HEK293 (cell line): ENCODE results near the gene NDUFB6.
"Not testable (repeated sequence)": the region's sequence is repeated elsewhere in the genome, so short reads cannot be mapped to it uniquely, and the experiment has no call there.

Experiments
- CTCF ChIA-PET: fragments of 350-600 bp; formaldehyde crosslinking; extraction: SDS; loops from one replicate; lab custom pipeline; 2021; ENCODE audit warnings: antibody characterized with exemption; lab: Yijun Ruan, JAX
- POLR2A ChIA-PET: fragments of 300-600 bp; formaldehyde crosslinking; extraction: SDS; loops from one replicate; lab custom pipeline; 2020; ENCODE audit warnings: antibody characterized with exemption, inconsistent platforms; lab: Yijun Ruan, JAX
- H3K27ac ChIP-seq: fragments of 200-500 bp; sonication (Bioruptor generic); 2 replicates; pipeline ENCODE4 v1.5.1; 2014; ENCODE audit warnings: low read depth, low read length, control low read depth, inconsistent platforms; ENCODE audit errors: extremely low read depth
- H3K36me3 ChIP-seq, 2 experiments: fragments of 200-500 bp in 1 of 2; sonication (Bioruptor generic) in 1 of 2; 1 replicate in 1 of 2; 2 replicates in 1 of 2; pipeline ENCODE4 v1.5.1; 2014 to 2017; ENCODE audit warnings: inconsistent platforms in 2 of 2, low read length in 2 of 2; ENCODE audit not compliant: control insufficient read depth in 2 of 2, insufficient read depth in 1 of 2
- H3K4me1 ChIP-seq: fragments of 200-500 bp; sonication (Bioruptor generic); 2 replicates; pipeline ENCODE4 v1.5.1; 2014; ENCODE audit warnings: mild to moderate bottlenecking, low read length, inconsistent platforms; ENCODE audit not compliant: control insufficient read depth, insufficient read depth
- H3K4me3 ChIP-seq: 2 replicates; pipeline ENCODE4 v1.5.1; 2011; ENCODE audit warnings: low read depth, mild to moderate bottlenecking, control low read depth, low read length, moderate library complexity
- H3K9me3 ChIP-seq: fragments of 200-500 bp; sonication (Bioruptor generic); 2 replicates; pipeline ENCODE4 v1.5.1; 2014; ENCODE audit warnings: low read depth, low read length, inconsistent platforms; ENCODE audit not compliant: control insufficient read depth, insufficient read depth
- GLIS1 ChIP-seq: fragments of 450-650 bp; formaldehyde crosslinking; IDR thresholded peaks from 2 replicates; pipeline ENCODE4 v1.5.1; 2016; ENCODE audit warnings: missing biosample characterization, missing genetic modification characterization
- IKZF3 ChIP-seq: fragments of 450-650 bp; IDR thresholded peaks from 2 replicates; pipeline ENCODE4 v1.5.0; 2018; ENCODE audit warnings: missing biosample characterization, mild to moderate bottlenecking, missing genetic modification characterization, moderate library complexity
- KLF1 ChIP-seq: fragments of 450-650 bp; formaldehyde crosslinking; IDR thresholded peaks from 2 replicates; pipeline ENCODE4 v1.5.1; 2016; ENCODE audit warnings: missing biosample characterization, missing genetic modification characterization
- KLF8 ChIP-seq: fragments of 450-650 bp; formaldehyde crosslinking; IDR thresholded peaks from 2 replicates; pipeline ENCODE4 v1.5.1; 2016; ENCODE audit warnings: missing biosample characterization, missing genetic modification characterization
- PRDM1 ChIP-seq: fragments of 450-650 bp; formaldehyde crosslinking; IDR thresholded peaks from 2 replicates; pipeline ENCODE4; 2016; ENCODE audit warnings: missing biosample characterization, missing genetic modification characterization
- ZBTB17 ChIP-seq: fragments of 450-650 bp; formaldehyde crosslinking; IDR thresholded peaks from 2 replicates; pipeline ENCODE4 v1.5.1; 2016; ENCODE audit warnings: missing biosample characterization, missing genetic modification characterization
- ZBTB20 ChIP-seq: fragments of 450-650 bp; formaldehyde crosslinking; IDR thresholded peaks from 2 replicates; pipeline ENCODE4 v1.5.1; 2016; ENCODE audit warnings: missing biosample characterization, missing genetic modification characterization
- ZBTB21 ChIP-seq: fragments of 450-650 bp; formaldehyde crosslinking; IDR thresholded peaks from 2 replicates; pipeline ENCODE4 v1.5.1; 2017; ENCODE audit warnings: missing biosample characterization, missing genetic modification characterization
- ZNF132 ChIP-seq: fragments of 450-650 bp; formaldehyde crosslinking; IDR thresholded peaks from 2 replicates; pipeline ENCODE4 v1.5.1; 2017; ENCODE audit warnings: missing biosample characterization, missing genetic modification characterization, borderline replicate concordance
- ZNF184 ChIP-seq: fragments of 450-650 bp; IDR thresholded peaks from 2 replicates; pipeline ENCODE4 v1.5.1; 2018; ENCODE audit warnings: missing biosample characterization, mild to moderate bottlenecking, missing genetic modification characterization
- ZNF701 ChIP-seq: fragments of 450-650 bp; formaldehyde crosslinking; IDR thresholded peaks from 2 replicates; pipeline ENCODE4 v1.5.1; 2016; ENCODE audit warnings: missing biosample characterization, missing genetic modification characterization
- ZNF777 ChIP-seq: fragments of 450-650 bp; formaldehyde crosslinking; IDR thresholded peaks from 2 replicates; pipeline ENCODE4 v1.5.1; 2017; ENCODE audit warnings: missing biosample characterization, missing genetic modification characterization, borderline replicate concordance
- TF ChIP-seq, protein P1 (sequence below): fragments of 450-650 bp; formaldehyde crosslinking; conservative IDR thresholded peaks from 2 replicates; pipeline ENCODE4 v1.5.1; 2016; ENCODE audit warnings: low read depth, missing biosample characterization, missing genetic modification characterization
- TF ChIP-seq, protein P2 (sequence below): fragments of 450-650 bp; formaldehyde crosslinking; IDR thresholded peaks from 2 replicates; pipeline ENCODE4 v1.5.1; 2016; ENCODE audit warnings: missing biosample characterization, missing genetic modification characterization
- TF ChIP-seq, protein P3 (sequence below): fragments of 450-650 bp; IDR thresholded peaks from 2 replicates; pipeline ENCODE4 v1.5.1; 2018; ENCODE audit warnings: missing biosample characterization, mild to moderate bottlenecking, missing genetic modification characterization
- TF ChIP-seq, protein P4 (sequence below): fragments of 450-650 bp; IDR thresholded peaks from 2 replicates; pipeline ENCODE4 v1.5.1; 2018; ENCODE audit warnings: missing biosample characterization, missing genetic modification characterization
- TF ChIP-seq, protein P5 (sequence below): fragments of 450-650 bp; formaldehyde crosslinking; IDR thresholded peaks from 2 replicates; pipeline ENCODE4 v1.5.1; 2017; ENCODE audit warnings: missing biosample characterization, missing genetic modification characterization

The NDUFB6 gene

DNA sequence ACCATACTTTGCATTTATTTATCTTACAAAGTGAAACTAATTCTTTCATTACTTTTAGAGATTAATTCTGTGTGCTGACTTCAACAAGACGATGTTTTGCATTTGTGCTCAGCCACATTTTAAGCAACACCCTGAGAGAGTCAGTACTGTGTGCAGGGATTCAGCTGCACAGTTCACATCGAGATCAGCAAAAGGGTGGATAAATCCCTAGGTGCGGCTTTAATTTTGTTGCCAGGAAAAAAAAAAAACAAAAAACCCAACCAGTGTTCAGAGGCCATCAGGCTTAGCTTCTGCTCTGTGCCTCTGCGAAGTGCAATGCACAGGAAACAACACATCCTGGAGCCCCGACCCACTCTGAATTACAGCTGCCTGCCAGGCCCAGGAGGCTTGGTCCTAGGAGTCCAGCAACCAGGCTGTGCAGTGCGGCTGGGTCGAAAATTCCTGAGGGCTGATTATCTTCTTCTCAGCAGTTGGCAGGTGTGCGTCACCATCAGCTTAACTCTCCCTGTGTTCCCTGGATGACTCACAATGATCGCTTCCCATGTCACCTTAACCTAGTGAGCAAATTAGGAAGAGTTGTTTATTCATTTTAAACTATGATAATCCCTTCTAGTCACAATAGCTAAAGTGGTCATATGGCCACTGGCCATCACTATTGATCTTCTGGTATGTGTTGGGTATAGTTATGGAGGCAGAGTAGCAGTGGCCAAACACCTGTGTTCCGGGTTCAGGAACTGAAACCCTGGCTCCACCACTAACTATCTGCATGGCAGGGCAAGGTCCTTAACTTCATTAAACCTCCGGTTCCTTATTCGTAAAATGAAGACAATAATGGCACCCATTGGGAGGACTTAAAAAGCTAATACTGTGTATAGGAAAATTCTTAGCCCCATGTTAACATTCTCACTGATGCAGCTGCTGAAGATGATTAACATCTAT lies 31.2 kb upstream of the NDUFB6 start:
- H3K4me3 ChIP-seq, result no peak overlapping the region
- POLR2A ChIA-PET, result interaction anchor here (0.7 kb wide), 1 partner anchor 324 kb away, joined by 3 read pairs; no protein-coding TSS in a partner anchor

DNA sequence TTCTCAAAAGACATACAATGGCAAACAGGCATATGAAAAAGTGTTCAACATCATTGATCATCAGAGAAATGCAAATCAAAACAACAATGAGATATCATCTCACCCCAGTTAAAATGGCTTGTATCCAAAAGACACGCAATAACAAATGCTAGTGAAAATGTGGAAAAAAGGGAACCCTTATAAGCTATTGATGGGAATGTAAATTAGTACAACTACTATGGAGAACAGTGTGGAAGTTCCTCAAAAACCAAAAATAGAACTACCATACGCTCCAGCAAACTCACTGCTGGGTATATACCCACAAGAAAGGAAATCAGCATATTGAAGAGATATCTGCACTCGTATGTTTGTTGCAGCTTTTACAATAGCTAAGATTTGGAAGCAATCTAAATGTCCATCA lies 26.1 kb upstream of the NDUFB6 start:
- H3K27ac ChIP-seq, H3K36me3 ChIP-seq, H3K4me1 ChIP-seq, POLR2A ChIA-PET, H3K4me3 ChIP-seq, H3K9me3 ChIP-seq: not testable (repeated sequence)
- CTCF ChIA-PET, result interaction anchor here (0.6 to 1.5 kb wide), 4 partner anchors 11 to 221 kb away, joined by 3 to 5 read pairs (median 4); no protein-coding TSS in a partner anchor

More for the DNA sequence above, 31.2 kb upstream of the NDUFB6 start:
- Histone ChIP-seq H3K9me3 (no peaks in the 10 kb centered on the region), H3K36me3 (no peaks in the 10 kb centered on the region), H3K4me1 (no peaks in the 10 kb centered on the region), H3K27ac (no peak overlapping the region)
- TF ChIP-seq, protein P1, sequence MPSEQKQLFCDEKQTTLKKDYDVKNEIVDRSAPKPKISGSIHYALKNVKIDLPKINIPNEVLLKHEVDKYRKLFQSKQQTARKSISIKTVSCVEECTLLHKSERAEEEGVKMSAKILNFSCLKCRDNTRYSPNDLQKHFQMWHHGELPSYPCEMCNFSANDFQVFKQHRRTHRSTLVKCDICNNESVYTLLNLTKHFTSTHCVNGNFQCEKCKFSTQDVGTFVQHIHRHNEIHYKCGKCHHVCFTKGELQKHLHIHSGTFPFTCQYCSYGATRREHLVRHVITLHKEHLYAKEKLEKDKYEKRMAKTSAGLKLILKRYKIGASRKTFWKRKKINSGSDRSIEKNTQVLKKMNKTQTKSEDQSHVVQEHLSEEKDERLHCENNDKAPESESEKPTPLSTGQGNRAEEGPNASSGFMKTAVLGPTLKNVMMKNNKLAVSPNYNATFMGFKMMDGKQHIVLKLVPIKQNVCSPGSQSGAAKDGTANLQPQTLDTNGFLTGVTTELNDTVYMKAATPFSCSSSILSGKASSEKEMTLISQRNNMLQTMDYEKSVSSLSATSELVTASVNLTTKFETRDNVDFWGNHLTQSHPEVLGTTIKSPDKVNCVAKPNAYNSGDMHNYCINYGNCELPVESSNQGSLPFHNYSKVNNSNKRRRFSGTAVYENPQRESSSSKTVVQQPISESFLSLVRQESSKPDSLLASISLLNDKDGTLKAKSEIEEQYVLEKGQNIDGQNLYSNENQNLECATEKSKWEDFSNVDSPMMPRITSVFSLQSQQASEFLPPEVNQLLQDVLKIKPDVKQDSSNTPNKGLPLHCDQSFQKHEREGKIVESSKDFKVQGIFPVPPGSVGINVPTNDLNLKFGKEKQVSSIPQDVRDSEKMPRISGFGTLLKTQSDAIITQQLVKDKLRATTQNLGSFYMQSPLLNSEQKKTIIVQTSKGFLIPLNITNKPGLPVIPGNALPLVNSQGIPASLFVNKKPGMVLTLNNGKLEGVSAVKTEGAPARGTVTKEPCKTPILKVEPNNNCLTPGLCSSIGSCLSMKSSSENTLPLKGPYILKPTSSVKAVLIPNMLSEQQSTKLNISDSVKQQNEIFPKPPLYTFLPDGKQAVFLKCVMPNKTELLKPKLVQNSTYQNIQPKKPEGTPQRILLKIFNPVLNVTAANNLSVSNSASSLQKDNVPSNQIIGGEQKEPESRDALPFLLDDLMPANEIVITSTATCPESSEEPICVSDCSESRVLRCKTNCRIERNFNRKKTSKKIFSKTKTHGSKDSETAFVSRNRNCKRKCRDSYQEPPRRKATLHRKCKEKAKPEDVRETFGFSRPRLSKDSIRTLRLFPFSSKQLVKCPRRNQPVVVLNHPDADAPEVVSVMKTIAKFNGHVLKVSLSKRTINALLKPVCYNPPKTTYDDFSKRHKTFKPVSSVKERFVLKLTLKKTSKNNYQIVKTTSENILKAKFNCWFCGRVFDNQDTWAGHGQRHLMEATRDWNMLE, result no peak
- peak; percentile 19; the same call in 1 of the 2 replicates for TF ChIP-seq ZBTB17
- CTCF ChIA-PET, result interaction anchor here (1.3 to 3.0 kb wide), 5 partner anchors 15 to 364 kb away, joined by 3 to 12 read pairs (median 9); no protein-coding TSS in a partner anchor

DNA sequence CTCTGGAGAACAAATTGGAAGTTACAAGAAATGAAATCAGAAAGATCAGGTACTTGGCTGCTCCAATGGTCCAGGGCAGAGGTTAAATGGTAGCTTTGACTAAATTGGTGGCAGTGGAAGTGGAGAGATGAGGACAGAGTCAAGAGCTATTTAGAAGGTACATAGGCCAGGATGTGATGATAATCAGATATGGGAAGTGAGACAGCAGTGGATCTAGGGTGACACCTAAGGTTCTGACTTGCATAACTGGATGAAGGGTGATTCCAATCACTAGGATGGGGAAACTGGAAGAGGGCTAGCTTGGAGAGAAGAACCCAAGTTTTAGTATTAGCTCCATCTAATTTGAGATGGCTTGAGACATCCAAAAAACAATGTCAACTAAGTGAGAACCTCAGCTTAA lies 24.0 kb upstream of the NDUFB6 start:
- ChIA-PET CTCF (interaction anchor here (0.6 to 1.1 kb wide), 3 partner anchors 15 to 219 kb away, joined by 3 to 5 read pairs (median 3); no protein-coding TSS in a partner anchor), POLR2A (no interaction called here)
- Histone ChIP-seq H3K27ac (no peak overlapping the region), H3K9me3 (no peaks in the 10 kb centered on the region), H3K4me1 (no peaks in the 10 kb centered on the region), H3K36me3 (no peaks in the 10 kb centered on the region), H3K4me3 (no peak overlapping the region)
- TF ChIP-seq ZNF701 (tag by site-specific recombination) (no peak), PRDM1 (tag by site-specific recombination) (no peak), ZNF184 (tag by site-specific recombination) (no peak), ZBTB21 (tag by site-specific recombination) (no peak), IKZF3 (tag by site-specific recombination) (no peak), GLIS1 (tag by site-specific recombination) (no peak), KLF1 (tag by site-specific recombination) (no peak), ZBTB20 (no peak), KLF8 (tag by site-specific recombination) (no peak), ZNF132 (tag by site-specific recombination) (no peak), ZNF777 (tag by site-specific recombination) (no peak)
- TF ChIP-seq, protein P2, sequence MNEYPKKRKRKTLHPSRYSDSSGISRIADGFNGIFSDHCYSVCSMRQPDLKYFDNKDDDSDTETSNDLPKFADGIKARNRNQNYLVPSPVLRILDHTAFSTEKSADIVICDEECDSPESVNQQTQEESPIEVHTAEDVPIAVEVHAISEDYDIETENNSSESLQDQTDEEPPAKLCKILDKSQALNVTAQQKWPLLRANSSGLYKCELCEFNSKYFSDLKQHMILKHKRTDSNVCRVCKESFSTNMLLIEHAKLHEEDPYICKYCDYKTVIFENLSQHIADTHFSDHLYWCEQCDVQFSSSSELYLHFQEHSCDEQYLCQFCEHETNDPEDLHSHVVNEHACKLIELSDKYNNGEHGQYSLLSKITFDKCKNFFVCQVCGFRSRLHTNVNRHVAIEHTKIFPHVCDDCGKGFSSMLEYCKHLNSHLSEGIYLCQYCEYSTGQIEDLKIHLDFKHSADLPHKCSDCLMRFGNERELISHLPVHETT (tag by site-specific recombination), result no peak
- TF ChIP-seq, protein P3, sequence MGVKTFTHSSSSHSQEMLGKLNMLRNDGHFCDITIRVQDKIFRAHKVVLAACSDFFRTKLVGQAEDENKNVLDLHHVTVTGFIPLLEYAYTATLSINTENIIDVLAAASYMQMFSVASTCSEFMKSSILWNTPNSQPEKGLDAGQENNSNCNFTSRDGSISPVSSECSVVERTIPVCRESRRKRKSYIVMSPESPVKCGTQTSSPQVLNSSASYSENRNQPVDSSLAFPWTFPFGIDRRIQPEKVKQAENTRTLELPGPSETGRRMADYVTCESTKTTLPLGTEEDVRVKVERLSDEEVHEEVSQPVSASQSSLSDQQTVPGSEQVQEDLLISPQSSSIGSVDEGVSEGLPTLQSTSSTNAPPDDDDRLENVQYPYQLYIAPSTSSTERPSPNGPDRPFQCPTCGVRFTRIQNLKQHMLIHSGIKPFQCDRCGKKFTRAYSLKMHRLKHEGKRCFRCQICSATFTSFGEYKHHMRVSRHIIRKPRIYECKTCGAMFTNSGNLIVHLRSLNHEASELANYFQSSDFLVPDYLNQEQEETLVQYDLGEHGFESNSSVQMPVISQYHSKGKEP (tag by site-specific recombination), result no peak
- TF ChIP-seq, protein P4, sequence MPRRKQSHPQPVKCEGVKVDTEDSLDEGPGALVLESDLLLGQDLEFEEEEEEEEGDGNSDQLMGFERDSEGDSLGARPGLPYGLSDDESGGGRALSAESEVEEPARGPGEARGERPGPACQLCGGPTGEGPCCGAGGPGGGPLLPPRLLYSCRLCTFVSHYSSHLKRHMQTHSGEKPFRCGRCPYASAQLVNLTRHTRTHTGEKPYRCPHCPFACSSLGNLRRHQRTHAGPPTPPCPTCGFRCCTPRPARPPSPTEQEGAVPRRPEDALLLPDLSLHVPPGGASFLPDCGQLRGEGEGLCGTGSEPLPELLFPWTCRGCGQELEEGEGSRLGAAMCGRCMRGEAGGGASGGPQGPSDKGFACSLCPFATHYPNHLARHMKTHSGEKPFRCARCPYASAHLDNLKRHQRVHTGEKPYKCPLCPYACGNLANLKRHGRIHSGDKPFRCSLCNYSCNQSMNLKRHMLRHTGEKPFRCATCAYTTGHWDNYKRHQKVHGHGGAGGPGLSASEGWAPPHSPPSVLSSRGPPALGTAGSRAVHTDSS, result no peak
- TF ChIP-seq, protein P5, sequence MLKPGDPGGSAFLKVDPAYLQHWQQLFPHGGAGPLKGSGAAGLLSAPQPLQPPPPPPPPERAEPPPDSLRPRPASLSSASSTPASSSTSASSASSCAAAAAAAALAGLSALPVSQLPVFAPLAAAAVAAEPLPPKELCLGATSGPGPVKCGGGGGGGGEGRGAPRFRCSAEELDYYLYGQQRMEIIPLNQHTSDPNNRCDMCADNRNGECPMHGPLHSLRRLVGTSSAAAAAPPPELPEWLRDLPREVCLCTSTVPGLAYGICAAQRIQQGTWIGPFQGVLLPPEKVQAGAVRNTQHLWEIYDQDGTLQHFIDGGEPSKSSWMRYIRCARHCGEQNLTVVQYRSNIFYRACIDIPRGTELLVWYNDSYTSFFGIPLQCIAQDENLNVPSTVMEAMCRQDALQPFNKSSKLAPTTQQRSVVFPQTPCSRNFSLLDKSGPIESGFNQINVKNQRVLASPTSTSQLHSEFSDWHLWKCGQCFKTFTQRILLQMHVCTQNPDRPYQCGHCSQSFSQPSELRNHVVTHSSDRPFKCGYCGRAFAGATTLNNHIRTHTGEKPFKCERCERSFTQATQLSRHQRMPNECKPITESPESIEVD, result no peak
